Measurements from ENCODE around the gene FBN3.
"Not testable (repeated sequence)": the region's sequence is repeated elsewhere in the genome, so short reads cannot be mapped to it uniquely, and the experiment has no call there.

The FBN3 gene

GRCh38 chr19:8056533-8056932, 92.9 kb downstream of the FBN3 start:
- no peak for DNase-seq (ENCODE audit: low read depth in 2 of 2)

- DNase-seq (ENCODE audit: low read depth in 2 of 2), result no peak
Observed at GRCh38 chr19:8054169-8054568, 95.2 kb downstream of the FBN3 start.

GRCh38 chr19:8052464-8052859, 96.9 kb downstream of the FBN3 start, which contains the start of gene CCL25:
Gene CCL25, plus strand, starts transcription at chr19:8052760. Its CDS starts 290 bp downstream, at chr19:8053050.
- no peak for DNase-seq (ENCODE audit: low read depth in 2 of 2)

- peak; percentile 25 to 30 for DNase-seq (ENCODE audit: low read depth in 2 of 2)
Observed at GRCh38 chr19:8050274-8051096, 98.9 kb downstream of the FBN3 start.

GRCh38 chr19:8046569-8047165, 102.7 kb downstream of the FBN3 start:
- DNase-seq (ENCODE audit: low read depth in 2 of 2), result no peak

- DNase-seq (ENCODE audit: low read depth in 2 of 2), result no peak
Observed at GRCh38 chr19:8045872-8046568, 103.4 kb downstream of the FBN3 start.

GRCh38 chr19:8044018-8044417, 105.4 kb downstream of the FBN3 start:
- DNase-seq (ENCODE audit: low read depth in 2 of 2), result no peak

- DNase-seq (ENCODE audit: low read depth in 2 of 2), result no peak
Observed at GRCh38 chr19:8042900-8043299, 106.5 kb downstream of the FBN3 start.

- DNase-seq (ENCODE audit: low read depth in 2 of 2), result no peak
Observed at GRCh38 chr19:8041531-8041931, 107.9 kb downstream of the FBN3 start.

GRCh38 chr19:8039231-8039630, 110.2 kb downstream of the FBN3 start:
- DNase-seq (ENCODE audit: low read depth in 2 of 2), result no peak

- no peak for DNase-seq (ENCODE audit: low read depth in 2 of 2)
Observed at GRCh38 chr19:8038815-8039214, 110.6 kb downstream of the FBN3 start.

GRCh38 chr19:8036434-8037099, 112.8 kb downstream of the FBN3 start:
- DNase-seq (ENCODE audit: low read depth in 2 of 2), result no peak

- DNase-seq (ENCODE audit: low read depth in 2 of 2), result no peak
Observed at GRCh38 chr19:8034178-8034525, 115.2 kb downstream of the FBN3 start.

- not testable (repeated sequence) for DNase-seq (ENCODE audit: low read depth in 2 of 2)
Observed at GRCh38 chr19:8033287-8034177, 115.9 kb downstream of the FBN3 start.

GRCh38 chr19:8030960-8031359, 118.4 kb downstream of the FBN3 start:
- no peak for DNase-seq (ENCODE audit: low read depth in 2 of 2)

- no peak for DNase-seq (ENCODE audit: low read depth in 2 of 2)
Observed at GRCh38 chr19:8028951-8029491, 120.4 kb downstream of the FBN3 start.

- DNase-seq (ENCODE audit: low read depth in 2 of 2), result no peak
Observed at GRCh38 chr19:8025316-8025715, 124.1 kb downstream of the FBN3 start.

GRCh38 chr19:8024256-8024655, 125.1 kb downstream of the FBN3 start:
- DNase-seq (ENCODE audit: low read depth in 2 of 2), result not testable (repeated sequence)

- no peak for DNase-seq (ENCODE audit: low read depth in 2 of 2)
Observed at GRCh38 chr19:8023371-8023770, 126.0 kb downstream of the FBN3 start.

- no peak for DNase-seq (ENCODE audit: low read depth in 2 of 2)
Observed at GRCh38 chr19:8022275-8022674, 127.1 kb downstream of the FBN3 start.

- no peak for DNase-seq (ENCODE audit: low read depth in 2 of 2)
Observed at GRCh38 chr19:8021374-8021773, 128.0 kb downstream of the FBN3 start.

Measured in fibroblast of skin of left biceps (primary cell).